Parathyroid adenoma (tissue), 2 donors: ENCODE results near the gene SPTBN1.
"Not testable (repeated sequence)": the region's sequence is repeated elsewhere in the genome, so short reads cannot be mapped to it uniquely, and the experiment has no call there.

Experiments
- H2AFZ ChIP-seq: fragments of 300-600 bp; sonication (generic); one replicate; pipeline ENCODE4 v1.7.0; 2017; ENCODE audit warnings: antibody characterized with exemption, mild to moderate bottlenecking
- H3K27ac ChIP-seq: fragments of 300-600 bp; sonication (generic); one replicate; pipeline ENCODE4 v1.7.0; 2017
- H3K27me3 ChIP-seq: fragments of 300-600 bp; sonication (generic); one replicate; pipeline ENCODE4 v1.7.0; 2017; ENCODE audit warnings: low read length; ENCODE audit not compliant: control insufficient read depth, insufficient read depth
- H3K36me3 ChIP-seq: fragments of 300-600 bp; sonication (generic); one replicate; pipeline ENCODE4 v1.7.0; 2017; ENCODE audit warnings: low read length; ENCODE audit not compliant: control insufficient read depth, insufficient read depth
- H3K4me1 ChIP-seq: fragments of 300-600 bp; sonication (generic); one replicate; pipeline ENCODE4 v1.7.0; 2017; ENCODE audit warnings: control low read depth
- H3K4me2 ChIP-seq: fragments of 300-600 bp; sonication (generic); one replicate; pipeline ENCODE4 v1.7.0; 2017; ENCODE audit warnings: low read length
- H3K4me3 ChIP-seq: fragments of 300-600 bp; sonication (generic); one replicate; pipeline ENCODE4 v1.7.0; 2017; ENCODE audit warnings: low read depth, low read length
- H3K79me2 ChIP-seq: fragments of 300-600 bp; sonication (generic); one replicate; pipeline ENCODE4 v1.7.0; 2017; ENCODE audit warnings: control low read depth
- H3K9ac ChIP-seq: fragments of 300-600 bp; sonication (generic); one replicate; pipeline ENCODE4 v1.7.0; 2017; ENCODE audit warnings: mild to moderate bottlenecking
- H3K9me3 ChIP-seq: fragments of 300-600 bp; sonication (generic); one replicate; pipeline ENCODE4 v1.7.0; 2017; ENCODE audit warnings: low read length; ENCODE audit not compliant: control insufficient read depth
- CTCF ChIP-seq: fragments of 300-600 bp; sonication (generic); IDR thresholded peaks from one replicate; pipeline ENCODE4 v1.7.0; 2017; ENCODE audit warnings: antibody characterized with exemption, mild to moderate bottlenecking
- donor health status: primary hyperparathyroidism.

SPTBN1 gene

DNA sequence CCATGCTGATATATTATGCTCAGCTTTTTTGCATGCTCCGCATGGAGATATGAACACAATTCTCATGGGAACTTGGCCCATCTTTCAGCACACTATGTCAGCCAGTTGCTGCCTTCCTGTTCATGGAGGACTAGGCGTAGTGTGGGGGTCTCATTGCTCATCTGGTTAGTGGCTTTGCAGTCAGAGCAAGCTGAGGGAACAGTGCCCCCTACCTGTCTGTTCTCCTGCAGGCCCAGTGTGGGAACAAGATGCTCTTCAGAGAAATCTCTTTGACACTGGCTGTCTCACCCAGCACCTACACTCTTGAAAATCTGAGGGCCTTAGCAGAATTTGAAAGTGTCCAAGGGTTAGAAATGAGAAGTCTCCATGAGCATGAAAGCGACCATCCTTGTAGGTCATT lies 47.1 kb downstream of the SPTBN1 start:
- H3K9ac ChIP-seq: no peak overlapping the region
- no peaks in the 10 kb centered on the region for H3K27me3 ChIP-seq
- peaks cover 63% of the 10 kb centered on the region for H3K79me2 ChIP-seq
- H3K9me3 ChIP-seq: no peaks in the 10 kb centered on the region
- H3K4me1 ChIP-seq: peaks cover 16% of the 10 kb centered on the region
- H3K36me3 ChIP-seq: no peaks in the 10 kb centered on the region
- H2AFZ ChIP-seq: no peak overlapping the region
- no peak overlapping the region for H3K4me3 ChIP-seq
- H3K4me2 ChIP-seq: no peak overlapping the region
- H3K27ac ChIP-seq: no peak overlapping the region
- peak; percentile 62 for TF ChIP-seq CTCF

DNA sequence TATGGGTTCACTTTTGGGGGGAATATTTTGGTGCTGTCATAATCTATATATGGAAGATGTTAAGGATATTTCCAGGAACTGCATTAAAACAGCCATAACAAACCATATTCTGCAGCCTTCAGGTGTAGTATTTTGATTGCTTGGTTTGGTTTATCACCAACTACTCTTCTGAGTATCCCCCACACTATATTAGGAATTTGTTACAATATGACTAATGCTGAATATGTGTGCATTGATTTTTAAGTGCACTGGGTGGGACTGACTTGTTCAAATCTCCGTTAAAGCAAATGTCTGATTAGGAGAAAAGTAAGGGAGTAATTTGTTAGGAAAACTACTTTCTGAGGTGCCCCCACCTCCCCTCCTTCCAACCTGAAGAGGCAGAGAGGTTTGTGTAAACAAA lies 47.7 kb downstream of the SPTBN1 start:
- peaks cover 59% of the 10 kb centered on the region for H3K79me2 ChIP-seq
- no peak for TF ChIP-seq CTCF
- H3K27me3 ChIP-seq: no peaks in the 10 kb centered on the region
- no peak overlapping the region for H3K9ac ChIP-seq
- no peak overlapping the region for H2AFZ ChIP-seq
- H3K4me3 ChIP-seq: no peak overlapping the region
- no peak overlapping the region for H3K27ac ChIP-seq
- H3K4me2 ChIP-seq: no peak overlapping the region
- peaks cover 16% of the 10 kb centered on the region for H3K4me1 ChIP-seq
- H3K9me3 ChIP-seq: no peaks in the 10 kb centered on the region
- no peaks in the 10 kb centered on the region for H3K36me3 ChIP-seq

- H3K9me3 ChIP-seq: no peaks in the 10 kb centered on the region
- H3K4me2 ChIP-seq: no peak overlapping the region
- H3K79me2 ChIP-seq: peaks cover 56% of the 10 kb centered on the region
- H3K27ac ChIP-seq: no peak overlapping the region
- H3K4me3 ChIP-seq: no peak overlapping the region
- no peak for TF ChIP-seq CTCF
- no peak overlapping the region for H3K9ac ChIP-seq
- no peaks in the 10 kb centered on the region for H3K27me3 ChIP-seq
- H3K4me1 ChIP-seq: peaks cover 16% of the 10 kb centered on the region
- no peaks in the 10 kb centered on the region for H3K36me3 ChIP-seq
- H2AFZ ChIP-seq: no peak overlapping the region
These were observed 48.7 kb downstream of the SPTBN1 start for GRCh38 chr2:54504866-54505265.

DNA sequence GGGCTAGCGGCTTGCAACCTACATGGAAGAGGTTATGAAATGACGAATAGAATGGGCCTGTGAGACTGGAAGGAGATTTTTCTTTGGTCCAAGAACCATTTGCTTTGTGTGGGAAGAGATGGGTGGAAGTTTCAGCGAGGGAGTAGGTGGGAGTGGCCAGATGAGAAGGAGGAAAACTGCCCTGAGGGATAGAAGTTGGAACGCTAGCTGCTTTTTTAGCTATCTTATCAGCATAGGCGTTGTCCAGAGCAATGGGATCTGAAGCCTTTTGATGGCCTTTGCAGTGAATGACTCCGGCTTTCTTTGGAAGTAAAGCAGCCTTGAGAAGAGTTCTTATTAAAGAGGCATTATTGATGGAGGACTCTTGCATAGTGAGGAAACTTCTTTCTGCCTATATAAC lies 52.4 kb downstream of the SPTBN1 start:
- Histone ChIP-seq H3K4me1 (peaks cover 15% of the 10 kb centered on the region), H3K27ac (no peak overlapping the region)
- TF ChIP-seq CTCF: no peak

DNA sequence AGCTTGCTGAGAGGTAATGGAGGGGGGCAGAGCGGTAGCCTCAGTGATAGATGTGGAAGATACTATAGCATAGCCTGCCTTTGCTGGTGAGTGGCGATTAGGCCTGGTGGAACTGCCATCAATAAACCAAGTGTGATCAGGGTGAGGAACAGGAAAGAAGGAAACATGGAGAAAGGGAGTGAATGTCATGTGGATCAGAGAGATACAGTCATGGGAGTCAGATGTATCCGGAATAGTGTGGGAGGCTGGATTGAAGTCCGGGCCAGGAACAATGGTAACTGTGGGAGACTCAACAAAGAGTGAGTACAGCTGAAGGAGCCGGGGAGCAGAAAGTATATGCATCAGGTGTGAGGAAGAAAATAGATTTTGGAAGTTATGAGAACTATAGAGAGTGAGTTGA lies 52.9 kb downstream of the SPTBN1 start:
- H3K27me3 ChIP-seq, H2AFZ ChIP-seq, H3K4me2 ChIP-seq, H3K9ac ChIP-seq, H3K9me3 ChIP-seq, H3K27ac ChIP-seq, H3K4me3 ChIP-seq, H3K36me3 ChIP-seq: not testable (repeated sequence)
- peaks cover 15% of the 10 kb centered on the region for H3K4me1 ChIP-seq
- H3K79me2 ChIP-seq: peaks cover 42% of the 10 kb centered on the region

More for the DNA sequence above, 52.4 kb downstream of the SPTBN1 start:
- Histone ChIP-seq H3K9me3 (no peaks in the 10 kb centered on the region), H2AFZ (no peak overlapping the region), H3K27me3 (no peaks in the 10 kb centered on the region), H3K4me3 (no peak overlapping the region), H3K36me3 (no peaks in the 10 kb centered on the region), H3K4me2 (no peak overlapping the region), H3K9ac (no peak overlapping the region), H3K79me2 (peaks cover 46% of the 10 kb centered on the region)
